ENCODE data around the gene LSG1. TPM values are rescaled to one million over a fixed set of nuclear protein-coding genes. Genes with fewer than 3 reads are reported as not detected.

Gene LSG1
- total and polyA plus RNA-seq, 9 of the 15 experiments (the other 6 are each of a cell fraction or from before 2014, with no cell fraction given), result 14.9 to 73.7 (median 46.7) TPM

DNA sequence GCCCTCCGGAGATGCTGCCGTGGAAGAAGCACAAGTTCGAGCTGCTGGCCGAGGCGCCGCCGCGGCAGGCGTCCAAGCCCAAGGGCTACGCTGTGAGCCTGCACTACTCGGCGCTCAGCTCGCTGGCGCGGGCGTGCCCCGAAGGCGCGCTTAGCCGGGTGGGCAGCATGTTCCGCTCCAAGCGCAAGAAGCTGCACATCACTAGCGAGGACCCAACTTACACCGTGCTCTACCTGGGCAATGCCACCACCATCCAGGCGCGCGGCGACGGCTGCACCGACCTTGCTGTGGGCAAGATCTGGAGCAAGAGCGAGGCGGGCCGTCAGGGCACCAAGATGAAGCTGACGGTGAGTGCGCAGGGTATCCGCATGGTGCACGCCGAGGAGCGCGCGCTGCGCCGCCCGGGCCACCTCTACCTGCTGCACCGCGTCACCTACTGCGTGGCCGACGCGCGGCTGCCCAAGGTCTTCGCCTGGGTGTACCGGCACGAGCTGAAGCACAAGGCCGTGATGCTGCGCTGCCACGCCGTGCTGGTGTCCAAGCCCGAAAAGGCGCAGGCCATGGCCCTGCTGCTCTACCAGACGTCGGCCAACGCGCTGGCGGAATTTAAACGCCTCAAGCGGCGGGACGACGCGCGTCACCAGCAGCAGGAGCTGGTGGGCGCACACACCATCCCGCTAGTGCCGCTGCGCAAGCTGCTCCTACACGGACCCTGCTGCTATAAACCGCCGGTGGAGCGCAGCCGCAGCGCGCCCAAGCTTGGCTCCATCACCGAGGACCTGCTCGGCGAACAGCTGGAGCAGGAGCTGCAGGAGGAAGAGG, 15.0 kb upstream of the LSG1 start:
- ATAC-seq (no peak), DNase-seq (ENCODE audit: extremely low read depth in 1 of 4, low spot score in 3 of 4) (no peak), FAIRE-seq (no peak)
- Histone ChIP-seq H2AFZ (ENCODE audit: low read depth, low read length) (no peak overlapping the region), H3K9ac (ENCODE audit: insufficient read depth in 1 of 2, low read depth in 2 of 2, low read length in 2 of 2) (no peak overlapping the region), H3K27ac (ENCODE audit: extremely low read depth, low read depth, low read length) (no peak overlapping the region), H3K9me1 (ENCODE audit: control insufficient read depth, insufficient read depth, low read length) (no peaks in the 10 kb centered on the region), H3K9me3 (replicated peaks; ENCODE audit: control insufficient read depth, insufficient read depth, low read depth, low read length) (no peaks in the 10 kb centered on the region), H3K4me3 (no peak overlapping the region), H3K79me2 (ENCODE audit: control insufficient read depth, insufficient read depth, low read length) (no peaks in the 10 kb centered on the region), H3K27me3 (ENCODE audit: control insufficient read depth in 2 of 2, insufficient read depth in 2 of 2, low read length in 2 of 2) (peaks cover 0 to 33% of the 10 kb centered on the region in 2 experiments; a peak in 3 of 5 replicates), H4K20me1 (replicated peaks; ENCODE audit: control insufficient read depth, insufficient read depth, low read length) (no peaks in the 10 kb centered on the region), H3K4me2 (ENCODE audit: insufficient read depth, low read length) (no peak overlapping the region), H3K4me1 (replicated peaks in 1 of 2; ENCODE audit: control insufficient read depth in 2 of 2, insufficient read depth in 2 of 2, low read length in 2 of 2) (peaks cover 11 to 24% of the 10 kb centered on the region in 2 experiments), H3K36me3 (ENCODE audit: control insufficient read depth, insufficient read depth, low read length) (no peaks in the 10 kb centered on the region)
- intact Hi-C loops (cut with micrococcal nuclease), result loop anchor here (10.0 kb wide), 1 partner anchor 268 kb away; no protein-coding TSS in a partner anchor
- ChIA-PET CTCF (ENCODE audit: low intra/inter-chr PET ratio) (no interaction called here), POLR2A (interaction anchor here (0.6 to 1.1 kb wide), 2 partner anchors 15 to 68 kb away, joined by 3 to 4 read pairs; partner anchors contain the start of gene LSG1)
- TF ChIP-seq, protein P1, sequence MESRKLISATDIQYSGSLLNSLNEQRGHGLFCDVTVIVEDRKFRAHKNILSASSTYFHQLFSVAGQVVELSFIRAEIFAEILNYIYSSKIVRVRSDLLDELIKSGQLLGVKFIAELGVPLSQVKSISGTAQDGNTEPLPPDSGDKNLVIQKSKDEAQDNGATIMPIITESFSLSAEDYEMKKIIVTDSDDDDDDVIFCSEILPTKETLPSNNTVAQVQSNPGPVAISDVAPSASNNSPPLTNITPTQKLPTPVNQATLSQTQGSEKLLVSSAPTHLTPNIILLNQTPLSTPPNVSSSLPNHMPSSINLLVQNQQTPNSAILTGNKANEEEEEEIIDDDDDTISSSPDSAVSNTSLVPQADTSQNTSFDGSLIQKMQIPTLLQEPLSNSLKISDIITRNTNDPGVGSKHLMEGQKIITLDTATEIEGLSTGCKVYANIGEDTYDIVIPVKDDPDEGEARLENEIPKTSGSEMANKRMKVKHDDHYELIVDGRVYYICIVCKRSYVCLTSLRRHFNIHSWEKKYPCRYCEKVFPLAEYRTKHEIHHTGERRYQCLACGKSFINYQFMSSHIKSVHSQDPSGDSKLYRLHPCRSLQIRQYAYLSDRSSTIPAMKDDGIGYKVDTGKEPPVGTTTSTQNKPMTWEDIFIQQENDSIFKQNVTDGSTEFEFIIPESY (CRISPR knock-in tag; IDR thresholded peaks at IDR 0.05), result peak; percentile 83; the same call in 1 of the 2 replicates
- TF ChIP-seq RFX1 (IDR thresholded peaks at IDR 0.05), result no peak
- BruUV-seq (replicated peaks), result no TSS peak
- WGBS (ENCODE audit: insufficient coverage, low coverage, missing lambda C conversion rate), result 93% methylated on average over 42 of the region's 86 CpGs
- in situ Hi-C loops (cut with MboI), result loop anchor here (10.0 kb wide), 2 partner anchors 418 to 838 kb away; no protein-coding TSS in a partner anchor

All from K562 (cell line).